NCI-H1417 (cell line): Measurements from ENCODE around the gene TFF2.

Experiments used
- DNase-seq, 3 experiments: peaks; one replicate each; lab custom pipeline; 2025; lab: John Stamatoyannopoulos, UW

Gene TFF2

GRCh38 chr21:42320791-42321190 lies 30.0 kb downstream of the TFF2 start:
- no peak for DNase-seq

- DNase-seq, result no peak
These were observed 30.8 kb downstream of the TFF2 start for GRCh38 chr21:42319851-42320572.

GRCh38 chr21:42319376-42319775 lies 31.4 kb downstream of the TFF2 start:
- no peak for DNase-seq

GRCh38 chr21:42317826-42318746 lies 32.7 kb downstream of the TFF2 start:
- peak in 2 of 3 experiments; percentile 26 to 46 for DNase-seq

- DNase-seq, result peak; percentile 78 to 95 (median 86)
These were observed 33.5 kb downstream of the TFF2 start for GRCh38 chr21:42317341-42317741.

- DNase-seq, result peak in 1 of 3 experiments; percentile 57
These were observed 33.9 kb downstream of the TFF2 start for GRCh38 chr21:42316891-42317290.

GRCh38 chr21:42315296-42315891 lies 35.4 kb downstream of the TFF2 start, which contains the start of gene TFF3:
Gene TFF3 (minus strand): TSS chr21:42315409. CDS start chr21:42315374, 35 bp downstream.
- DNase-seq, result peak; percentile 95 to 99 (median 95)

- peak in 1 of 3 experiments; percentile 61 for DNase-seq
These were observed 36.0 kb downstream of the TFF2 start for GRCh38 chr21:42314616-42315295.

- DNase-seq, result peak; percentile 79 to 89 (median 81)
These were observed 37.3 kb downstream of the TFF2 start for GRCh38 chr21:42313501-42313969.

- peak in 2 of 3 experiments; percentile 80 to 89 for DNase-seq
These were observed 38.1 kb downstream of the TFF2 start for GRCh38 chr21:42312626-42313104.

GRCh38 chr21:42311816-42312625 lies 38.8 kb downstream of the TFF2 start:
- DNase-seq, result peak in 2 of 3 experiments; percentile 56 to 65

GRCh38 chr21:42311160-42311559 lies 39.6 kb downstream of the TFF2 start:
- no peak for DNase-seq

- DNase-seq, result no peak
These were observed 40.3 kb downstream of the TFF2 start for GRCh38 chr21:42310411-42311001.

- DNase-seq, result peak; percentile 47 to 72 (median 48)
These were observed 41.0 kb downstream of the TFF2 start for GRCh38 chr21:42309753-42310213.

- DNase-seq, result peak in 1 of 3 experiments; percentile 40
These were observed 41.7 kb downstream of the TFF2 start for GRCh38 chr21:42308914-42309752.

GRCh38 chr21:42308161-42308913 lies 42.5 kb downstream of the TFF2 start:
- DNase-seq, result no peak

- peak in 2 of 3 experiments; percentile 51 to 68 for DNase-seq
These were observed 43.7 kb downstream of the TFF2 start for GRCh38 chr21:42307106-42307505.

- DNase-seq, result peak in 2 of 3 experiments; percentile 84 to 95
These were observed 44.3 kb downstream of the TFF2 start for GRCh38 chr21:42306366-42307035.
